ENCODE data around the gene HPD.
A peak's percentile ranks its signal among the peaks of the same experiment; 100 is the strongest.

HPD gene

DNA sequence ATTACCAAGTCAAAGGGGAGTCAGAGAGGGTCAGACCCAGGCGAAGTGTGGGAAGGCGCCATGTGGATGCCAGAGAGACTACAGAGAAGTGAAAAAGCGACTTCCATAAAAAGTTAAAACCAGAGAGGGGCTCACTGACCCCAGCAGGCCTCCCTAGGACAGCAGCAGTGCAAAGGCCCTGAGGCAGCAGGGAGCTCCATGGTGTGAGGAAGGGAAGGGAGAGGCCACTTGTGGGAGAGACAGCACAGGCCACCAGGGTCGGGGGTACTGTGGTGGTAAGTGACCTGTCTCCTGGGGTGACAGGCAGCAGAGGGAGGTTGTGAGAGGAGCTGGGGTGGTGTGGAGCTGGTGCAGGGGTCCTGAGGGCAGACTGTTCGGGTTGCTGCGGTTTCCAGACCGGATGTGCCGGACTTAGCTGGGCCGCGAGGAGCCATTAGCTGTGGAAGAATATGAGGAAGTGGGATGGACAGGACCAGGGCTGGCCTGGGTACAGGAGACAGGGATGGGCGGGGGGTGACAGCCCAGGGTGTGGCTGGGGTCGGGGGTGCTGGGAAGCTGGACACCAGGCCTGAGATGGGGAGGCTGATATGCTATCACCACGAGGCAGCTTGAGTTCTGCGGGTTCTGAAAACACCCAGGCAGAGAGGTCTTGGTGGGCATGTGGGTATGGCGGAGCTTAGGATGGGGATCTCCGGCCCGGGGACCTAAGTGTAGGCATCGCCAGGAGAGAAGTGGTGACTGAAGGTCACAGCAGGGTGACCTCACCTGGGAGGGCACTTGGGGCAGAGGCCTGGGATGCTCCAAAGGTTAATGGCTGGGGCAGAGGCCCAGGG is 32.1 kb downstream of the HPD start:
- peak; percentile 10 for DNase-seq
- Histone ChIP-seq H3K4me1 (no peaks in the 10 kb centered on the region), H3K27me3 (no peaks in the 10 kb centered on the region), H3K36me3 (peaks cover 64% of the 10 kb centered on the region), H3K9me3 (no peaks in the 10 kb centered on the region), H3K4me3 (ENCODE audit: low read depth, low read length) (no peak overlapping the region)
- TF ChIP-seq, protein P1, sequence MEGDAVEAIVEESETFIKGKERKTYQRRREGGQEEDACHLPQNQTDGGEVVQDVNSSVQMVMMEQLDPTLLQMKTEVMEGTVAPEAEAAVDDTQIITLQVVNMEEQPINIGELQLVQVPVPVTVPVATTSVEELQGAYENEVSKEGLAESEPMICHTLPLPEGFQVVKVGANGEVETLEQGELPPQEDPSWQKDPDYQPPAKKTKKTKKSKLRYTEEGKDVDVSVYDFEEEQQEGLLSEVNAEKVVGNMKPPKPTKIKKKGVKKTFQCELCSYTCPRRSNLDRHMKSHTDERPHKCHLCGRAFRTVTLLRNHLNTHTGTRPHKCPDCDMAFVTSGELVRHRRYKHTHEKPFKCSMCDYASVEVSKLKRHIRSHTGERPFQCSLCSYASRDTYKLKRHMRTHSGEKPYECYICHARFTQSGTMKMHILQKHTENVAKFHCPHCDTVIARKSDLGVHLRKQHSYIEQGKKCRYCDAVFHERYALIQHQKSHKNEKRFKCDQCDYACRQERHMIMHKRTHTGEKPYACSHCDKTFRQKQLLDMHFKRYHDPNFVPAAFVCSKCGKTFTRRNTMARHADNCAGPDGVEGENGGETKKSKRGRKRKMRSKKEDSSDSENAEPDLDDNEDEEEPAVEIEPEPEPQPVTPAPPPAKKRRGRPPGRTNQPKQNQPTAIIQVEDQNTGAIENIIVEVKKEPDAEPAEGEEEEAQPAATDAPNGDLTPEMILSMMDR (IDR thresholded peaks at IDR 0.05; ENCODE audit: low read depth, low read length) = no peak

DNA sequence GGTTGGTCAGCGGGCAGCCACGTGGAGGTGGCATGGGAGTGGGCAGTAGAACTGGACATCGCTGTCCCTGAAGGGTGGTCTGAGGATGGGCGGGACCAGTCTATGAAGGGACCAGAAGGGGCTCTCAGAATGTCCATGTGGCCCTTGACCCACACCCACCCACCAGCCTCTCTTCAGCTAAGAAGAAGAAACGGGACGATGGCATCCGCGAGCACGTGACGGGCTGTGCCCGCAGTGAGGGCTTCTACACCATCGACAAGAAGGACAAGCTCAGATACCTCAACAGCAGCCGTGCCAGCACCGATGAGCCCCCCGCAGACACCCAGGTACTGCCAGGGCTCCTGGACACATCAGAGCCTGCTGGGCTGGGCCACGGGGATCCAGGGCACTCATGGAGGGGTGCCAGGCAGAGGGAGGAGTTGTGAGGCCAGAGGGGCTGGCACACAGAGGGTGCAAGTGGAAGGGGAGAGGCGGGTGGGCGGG is 33.6 kb downstream of the HPD start:
- H3K36me3 ChIP-seq = peaks cover 67% of the 10 kb centered on the region

DNA sequence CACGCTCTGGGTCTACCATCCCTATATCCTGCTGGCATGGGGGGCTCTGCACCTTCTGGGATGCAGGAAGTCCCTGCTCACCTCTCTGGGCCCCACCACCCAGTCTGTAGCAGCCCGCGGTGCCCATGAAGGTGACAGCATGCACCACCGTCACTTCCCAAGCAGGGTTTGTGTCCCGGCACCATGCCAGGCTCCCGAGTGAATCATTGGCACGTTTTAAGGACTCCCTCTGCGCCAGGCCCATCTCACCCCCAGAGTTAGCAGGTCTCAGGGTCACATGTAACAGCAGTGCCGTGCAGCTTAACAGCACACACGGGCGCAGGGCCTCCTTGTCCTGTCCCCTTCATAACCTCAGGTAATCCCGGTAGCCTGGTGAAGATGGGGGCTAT is 34.9 kb downstream of the HPD start:
- Histone ChIP-seq H3K9me3 (no peaks in the 10 kb centered on the region), H3K4me3 (ENCODE audit: low read depth, low read length) (no peak overlapping the region), H3K36me3 (peaks cover 73% of the 10 kb centered on the region), H3K27me3 (no peaks in the 10 kb centered on the region), H3K4me1 (no peaks in the 10 kb centered on the region)
- no peak for DNase-seq
- TF ChIP-seq, protein P1 (IDR thresholded peaks at IDR 0.05; ENCODE audit: low read depth, low read length) = no peak

More for the DNA sequence above, 33.6 kb downstream of the HPD start:
- no peaks in the 10 kb centered on the region for H3K9me3 ChIP-seq
- peak; percentile 12 for DNase-seq
- no peaks in the 10 kb centered on the region for H3K4me1 ChIP-seq
- H3K4me3 ChIP-seq (ENCODE audit: low read depth, low read length) = no peak overlapping the region
- no peaks in the 10 kb centered on the region for H3K27me3 ChIP-seq
- TF ChIP-seq, protein P1 (IDR thresholded peaks at IDR 0.05; ENCODE audit: low read depth, low read length) = no peak

DNA sequence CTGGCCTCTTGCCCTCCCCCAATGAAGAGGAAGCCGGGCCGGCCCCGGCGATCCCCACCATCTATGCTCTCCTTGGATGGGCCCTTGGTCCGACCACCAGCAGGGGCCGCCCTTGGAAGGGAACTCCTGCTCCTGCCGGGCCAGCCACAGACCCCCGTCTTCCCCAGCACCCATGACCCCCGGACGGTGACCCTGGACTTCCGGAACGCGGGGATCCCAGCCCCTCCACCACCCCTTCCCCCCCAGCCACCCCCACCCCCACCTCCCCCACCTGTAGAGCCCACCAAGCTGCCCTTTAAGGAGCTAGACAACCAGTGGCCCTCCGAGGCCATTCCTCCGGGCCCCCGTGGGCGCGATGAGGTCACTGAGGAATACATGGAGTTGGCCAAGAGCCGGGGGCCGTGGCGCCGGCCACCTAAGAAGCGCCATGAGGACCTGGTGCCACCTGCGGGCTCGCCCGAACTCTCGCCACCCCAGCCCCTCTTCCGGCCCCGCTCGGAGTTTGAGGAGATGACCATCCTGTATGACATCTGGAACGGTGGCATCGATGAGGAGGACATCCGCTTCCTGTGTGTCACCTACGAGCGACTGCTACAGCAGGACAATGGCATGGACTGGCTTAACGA is 35.4 kb downstream of the HPD start:
- no peaks in the 10 kb centered on the region for H3K27me3 ChIP-seq
- H3K4me3 ChIP-seq (ENCODE audit: low read depth, low read length) = no peak overlapping the region
- peak; percentile 42 for DNase-seq
- no peaks in the 10 kb centered on the region for H3K4me1 ChIP-seq
- no peaks in the 10 kb centered on the region for H3K9me3 ChIP-seq
- TF ChIP-seq, protein P1 (IDR thresholded peaks at IDR 0.05; ENCODE audit: low read depth, low read length) = no peak
- H3K36me3 ChIP-seq = peaks cover 69% of the 10 kb centered on the region

DNA sequence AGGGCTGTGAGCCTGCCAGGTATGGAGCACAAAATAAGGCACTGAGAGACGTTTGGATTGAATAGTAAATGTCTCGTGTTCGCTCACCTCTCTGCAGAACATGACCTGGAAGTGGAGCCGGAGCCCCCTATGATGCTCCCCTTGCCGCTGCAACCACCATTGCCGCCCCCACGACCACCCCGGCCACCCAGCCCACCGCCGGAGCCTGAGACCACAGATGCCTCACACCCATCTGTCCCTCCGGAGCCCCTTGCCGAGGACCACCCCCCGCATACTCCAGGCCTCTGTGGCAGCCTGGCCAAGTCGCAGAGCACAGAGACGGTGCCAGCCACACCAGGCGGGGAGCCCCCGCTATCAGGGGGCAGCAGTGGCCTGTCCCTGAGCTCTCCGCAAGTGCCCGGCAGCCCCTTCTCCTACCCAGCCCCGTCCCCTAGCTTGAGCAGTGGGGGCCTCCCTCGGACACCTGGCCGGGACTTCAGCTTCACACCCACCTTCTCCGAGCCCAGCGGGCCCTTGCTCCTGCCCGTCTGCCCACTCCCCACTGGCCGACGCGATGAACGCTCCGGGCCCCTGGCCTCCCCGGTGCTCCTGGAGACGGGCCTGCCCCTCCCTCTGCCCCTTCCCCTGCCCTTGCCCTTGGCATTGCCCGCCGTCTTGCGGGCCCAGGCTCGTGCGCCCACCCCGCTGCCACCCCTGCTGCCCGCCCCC is 36.1 kb downstream of the HPD start:
- no peaks in the 10 kb centered on the region for H3K4me1 ChIP-seq
- no peaks in the 10 kb centered on the region for H3K9me3 ChIP-seq
- TF ChIP-seq, protein P1 (IDR thresholded peaks at IDR 0.05; ENCODE audit: low read depth, low read length) = no peak
- H3K27me3 ChIP-seq = no peaks in the 10 kb centered on the region
- no peak overlapping the region for H3K4me3 ChIP-seq (ENCODE audit: low read depth, low read length)
- no peak for DNase-seq
- peaks cover 69% of the 10 kb centered on the region for H3K36me3 ChIP-seq
